ENCODE data around the gene ZNF19. TPM values are rescaled to one million over a fixed set of nuclear protein-coding genes. Genes with fewer than 3 reads are reported as not detected.

ZNF19 gene
- total RNA-seq, 1 donor from 2014 or later: not detected

- Histone ChIP-seq H3K4me3 (no peak overlapping the region), H3K27ac (no peak overlapping the region), H3K9me3 (no peaks in the 10 kb centered on the region), H3K27me3 (no peaks in the 10 kb centered on the region), H3K4me1 (no peaks in the 10 kb centered on the region), H3K36me3 (no peaks in the 10 kb centered on the region)
- intact Hi-C loops (cut with DNase I): no loop called here
- no peak for DNase-seq (ENCODE audit: low spot score in 2 of 2)
- no peak for TF ChIP-seq CTCF (IDR thresholded peaks at IDR 0.05)
Observed at GRCh38 chr16:71428883-71429282, 60.2 kb downstream of the ZNF19 start.

GRCh38 chr16:71428385-71428784 is 60.7 kb downstream of the ZNF19 start:
- TF ChIP-seq CTCF (IDR thresholded peaks at IDR 0.05): no peak
- Histone ChIP-seq H3K27ac (no peak overlapping the region), H3K27me3 (no peaks in the 10 kb centered on the region), H3K9me3 (no peaks in the 10 kb centered on the region), H3K36me3 (no peaks in the 10 kb centered on the region), H3K4me1 (no peaks in the 10 kb centered on the region), H3K4me3 (no peak overlapping the region)
- DNase-seq (ENCODE audit: low spot score in 2 of 2): no peak
- intact Hi-C loops (cut with DNase I): no loop called here

- no peak overlapping the region for H3K27ac ChIP-seq
- no peaks in the 10 kb centered on the region for H3K27me3 ChIP-seq
- TF ChIP-seq CTCF (IDR thresholded peaks at IDR 0.05): no peak
- no peak for DNase-seq (ENCODE audit: low spot score in 2 of 2)
- H3K4me3 ChIP-seq: no peak overlapping the region
- H3K9me3 ChIP-seq: no peaks in the 10 kb centered on the region
- H3K36me3 ChIP-seq: no peaks in the 10 kb centered on the region
- H3K4me1 ChIP-seq: no peaks in the 10 kb centered on the region
- intact Hi-C loops (cut with DNase I): no loop called here
Observed at GRCh38 chr16:71426880-71427615, 62.1 kb downstream of the ZNF19 start.

GRCh38 chr16:71426069-71426879 is 62.9 kb downstream of the ZNF19 start:
- H3K36me3 ChIP-seq: no peaks in the 10 kb centered on the region
- no peak overlapping the region for H3K27ac ChIP-seq
- no peak for TF ChIP-seq CTCF (IDR thresholded peaks at IDR 0.05)
- no peaks in the 10 kb centered on the region for H3K4me1 ChIP-seq
- no peak overlapping the region for H3K4me3 ChIP-seq
- no peaks in the 10 kb centered on the region for H3K9me3 ChIP-seq
- no peaks in the 10 kb centered on the region for H3K27me3 ChIP-seq
- intact Hi-C loops (cut with DNase I): no loop called here
- no peak for DNase-seq (ENCODE audit: low spot score in 2 of 2)

GRCh38 chr16:71425746-71426068 is 63.4 kb downstream of the ZNF19 start:
- no peak for TF ChIP-seq CTCF (IDR thresholded peaks at IDR 0.05)
- Histone ChIP-seq H3K27me3 (no peaks in the 10 kb centered on the region), H3K9me3 (no peaks in the 10 kb centered on the region), H3K27ac (no peak overlapping the region), H3K4me1 (no peaks in the 10 kb centered on the region), H3K4me3 (no peak overlapping the region), H3K36me3 (no peaks in the 10 kb centered on the region)
- intact Hi-C loops (cut with DNase I): no loop called here
- no peak for DNase-seq (ENCODE audit: low spot score in 2 of 2)
